Stimulated activated naive CD4-positive, alpha-beta T cell (primary cell): ENCODE data around the gene NTRK3.

ENCODE experiments used
- DNase-seq, 6 experiments: peaks; one replicate each; lab custom pipeline; 2025; lab: John Stamatoyannopoulos, UW

Gene NTRK3

GRCh38 chr15:87985451-87985850, 271.1 kb downstream of the NTRK3 start:
- no peak for DNase-seq

DNA sequence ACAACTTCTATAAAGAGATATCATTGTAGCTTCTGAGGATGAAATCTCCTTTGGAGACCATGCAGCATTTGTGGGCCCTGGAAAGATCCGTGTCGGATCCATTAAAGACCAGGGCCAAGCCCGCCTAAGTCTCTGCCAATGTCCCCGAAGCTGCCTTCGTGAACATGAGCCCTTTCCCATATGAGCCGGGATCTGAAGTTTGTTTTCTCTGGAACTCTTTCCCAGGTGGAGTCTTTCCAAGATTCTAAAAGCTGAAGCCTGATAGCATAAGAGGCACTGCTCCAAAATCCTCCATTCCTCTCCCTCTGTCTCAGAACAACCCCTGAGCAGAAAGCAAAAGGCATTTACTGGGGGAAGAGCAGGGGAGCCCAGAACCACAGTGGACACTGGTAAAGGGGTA, 274.6 kb downstream of the NTRK3 start:
- DNase-seq = no peak

DNA sequence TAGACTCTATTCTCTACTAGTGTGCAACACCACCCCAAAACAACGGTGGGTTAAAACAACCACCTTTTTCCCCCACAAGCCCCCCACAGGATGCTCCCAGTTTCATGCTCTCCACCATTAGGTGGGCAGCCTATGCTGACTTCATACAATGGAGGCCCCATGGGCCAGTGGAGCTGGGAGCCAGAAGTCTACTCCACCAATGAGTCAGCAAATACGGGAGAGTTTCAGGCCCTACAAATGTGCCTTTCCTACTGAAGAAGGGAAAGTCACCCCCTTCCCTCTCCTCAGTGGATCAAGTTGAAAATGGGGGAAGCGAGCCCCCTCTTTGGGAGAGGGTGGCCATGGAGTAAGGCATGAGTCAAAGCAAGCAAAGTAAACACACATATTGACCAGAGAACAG, 278.6 kb downstream of the NTRK3 start:
- no peak for DNase-seq

DNA sequence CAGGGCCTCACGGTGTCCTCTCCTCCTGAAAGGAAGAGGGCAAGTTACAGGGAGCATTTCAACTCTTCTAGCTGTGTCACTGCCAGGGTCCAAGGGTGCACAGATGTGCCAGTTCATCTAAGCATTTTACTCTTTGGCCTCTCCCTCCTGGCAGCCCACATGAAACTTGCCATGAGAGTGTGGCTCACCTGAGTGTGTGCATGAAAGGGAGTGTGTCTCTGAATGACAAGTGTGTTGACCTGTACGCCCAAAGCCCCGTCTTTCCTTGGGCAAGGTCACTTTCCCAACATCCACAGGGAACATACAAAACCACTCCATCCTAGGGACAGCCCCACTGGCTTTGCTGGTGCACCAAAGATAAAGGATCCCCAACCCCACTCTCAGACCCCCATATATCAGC, 280.0 kb downstream of the NTRK3 start:
- DNase-seq = no peak

- DNase-seq = no peak
Observed at GRCh38 chr15:87973501-87974215, 282.9 kb downstream of the NTRK3 start.

DNA sequence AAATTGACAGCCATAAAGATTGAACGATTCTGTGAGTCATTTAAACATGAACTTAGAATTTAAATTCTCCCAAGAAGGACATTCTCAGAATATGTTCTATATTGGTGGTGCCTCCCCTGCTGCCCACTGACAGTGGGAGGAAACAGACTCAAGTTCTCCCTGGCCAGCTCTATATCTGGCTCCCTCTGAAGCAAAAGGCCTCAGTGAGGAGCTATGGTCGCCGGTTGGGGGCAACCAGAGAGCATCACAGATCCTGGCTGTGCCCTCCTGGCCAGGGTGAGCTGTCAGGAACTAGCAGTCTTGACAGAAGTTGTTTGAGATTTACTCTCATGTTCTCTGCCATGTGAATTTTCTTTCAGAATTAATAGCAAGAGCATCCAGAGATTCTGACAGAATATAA, 285.5 kb downstream of the NTRK3 start:
- DNase-seq = no peak

- DNase-seq = no peak
Observed at GRCh38 chr15:87967951-87968350, 288.6 kb downstream of the NTRK3 start.

DNA sequence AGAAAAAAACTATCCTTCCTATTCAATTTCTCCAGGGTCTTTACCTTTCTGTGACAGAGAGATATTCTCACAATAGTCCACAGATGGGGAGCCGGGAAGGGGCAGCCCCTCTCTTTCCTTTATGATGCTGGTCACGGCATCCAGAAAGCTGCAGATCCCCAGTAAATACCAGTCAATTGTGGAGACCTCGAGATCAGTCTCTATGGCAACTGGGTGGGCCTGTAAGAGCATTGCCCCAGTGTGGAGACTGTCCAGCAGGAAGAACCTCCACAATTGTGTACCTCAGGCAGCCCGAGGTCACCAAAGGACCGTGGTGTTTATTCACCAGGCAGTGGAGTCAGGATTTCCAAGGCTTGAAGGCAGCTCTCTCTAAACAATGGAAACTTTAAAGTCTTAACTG, 291.2 kb downstream of the NTRK3 start:
- DNase-seq = no peak

DNA sequence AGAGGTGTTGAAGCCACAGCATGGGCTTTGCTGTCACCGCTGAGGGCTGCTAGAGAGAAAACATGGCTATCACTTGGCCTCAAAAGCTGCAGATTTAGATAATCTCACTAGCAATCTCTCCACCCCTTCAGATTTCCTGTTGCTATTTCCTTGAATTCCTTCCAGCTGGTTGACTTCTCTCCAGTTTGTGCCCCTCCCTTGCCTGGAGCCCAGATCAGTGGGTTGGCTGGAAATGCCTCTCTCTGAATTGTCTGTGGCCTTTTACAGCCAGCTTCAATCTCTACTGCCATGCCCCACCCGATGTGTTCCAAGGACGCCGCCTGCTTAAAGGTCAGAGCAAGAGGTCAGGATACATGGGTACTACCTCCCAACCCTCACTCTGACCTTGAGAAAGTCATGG, 294.1 kb downstream of the NTRK3 start:
- DNase-seq = no peak

DNA sequence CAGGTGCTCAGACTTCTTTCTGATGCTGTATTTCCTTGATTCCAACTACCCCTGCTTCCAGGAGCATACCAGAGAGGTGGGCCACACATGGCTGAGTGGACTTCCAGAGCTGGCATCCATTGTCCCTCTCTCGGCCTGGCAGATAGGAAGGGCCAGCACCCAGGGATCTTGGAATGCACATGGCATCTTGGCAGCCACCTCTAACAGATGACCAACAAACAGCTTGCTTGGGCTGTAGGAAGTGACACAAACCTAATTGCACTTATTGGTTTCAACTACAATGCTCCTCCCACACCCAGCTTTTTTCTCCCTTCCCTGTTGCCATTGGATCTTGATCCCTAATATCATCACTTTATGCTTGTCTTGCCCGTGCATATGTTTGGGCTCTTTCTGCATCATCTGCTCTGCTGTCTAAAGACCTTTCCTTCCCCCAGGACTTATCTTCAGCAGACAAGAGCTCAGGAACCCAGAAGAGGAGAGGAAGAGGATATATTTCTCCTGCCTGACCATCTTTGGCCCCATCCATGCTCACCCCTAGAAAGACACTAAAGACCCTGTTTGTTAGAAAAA, 294.6 kb downstream of the NTRK3 start:
- no peak for DNase-seq

- DNase-seq = no peak
Observed at GRCh38 chr15:87959662-87960061, 296.9 kb downstream of the NTRK3 start.

DNA sequence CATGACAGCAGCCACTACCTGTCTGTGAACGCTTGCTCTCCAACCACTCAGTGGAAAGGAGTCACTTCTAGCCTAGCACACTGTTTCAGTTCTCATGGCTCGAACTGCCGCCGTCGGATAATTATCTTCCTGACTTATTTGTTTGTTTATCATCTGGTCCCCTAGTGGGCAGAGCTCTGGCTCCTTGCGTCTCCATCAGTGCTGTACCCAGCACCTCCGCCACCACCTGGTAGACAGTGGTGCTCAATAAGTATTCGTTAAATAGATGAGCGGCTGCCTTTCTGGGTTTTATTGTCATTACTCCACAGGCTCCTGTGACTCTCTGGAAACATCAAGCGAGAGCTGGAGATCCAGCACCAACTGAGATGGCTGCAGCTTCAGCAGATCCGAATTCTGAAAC, 297.5 kb downstream of the NTRK3 start:
- DNase-seq = no peak

- DNase-seq = no peak
Observed at GRCh38 chr15:87955284-87955909, 301.1 kb downstream of the NTRK3 start.

DNA sequence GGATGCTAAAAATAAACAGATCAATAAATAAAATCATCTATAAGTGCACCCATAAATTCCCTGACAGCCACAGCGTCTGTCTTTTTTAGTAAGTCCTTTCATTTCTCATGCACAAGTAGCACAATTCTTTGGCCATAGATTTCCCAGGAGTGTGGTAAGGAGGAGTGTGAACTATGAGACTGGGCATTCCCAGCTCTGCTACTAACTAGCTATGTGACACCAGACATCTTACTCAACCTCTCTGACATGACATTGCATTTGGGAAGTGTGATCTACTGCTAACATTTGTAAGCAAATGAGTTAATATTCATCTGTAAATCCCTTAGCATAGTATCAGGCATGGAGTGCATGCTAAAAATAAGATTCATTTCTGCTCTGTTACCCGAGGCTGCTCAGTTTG, 301.7 kb downstream of the NTRK3 start:
- DNase-seq = no peak

- DNase-seq = no peak
Observed at GRCh38 chr15:87952736-87953287, 303.7 kb downstream of the NTRK3 start.

DNA sequence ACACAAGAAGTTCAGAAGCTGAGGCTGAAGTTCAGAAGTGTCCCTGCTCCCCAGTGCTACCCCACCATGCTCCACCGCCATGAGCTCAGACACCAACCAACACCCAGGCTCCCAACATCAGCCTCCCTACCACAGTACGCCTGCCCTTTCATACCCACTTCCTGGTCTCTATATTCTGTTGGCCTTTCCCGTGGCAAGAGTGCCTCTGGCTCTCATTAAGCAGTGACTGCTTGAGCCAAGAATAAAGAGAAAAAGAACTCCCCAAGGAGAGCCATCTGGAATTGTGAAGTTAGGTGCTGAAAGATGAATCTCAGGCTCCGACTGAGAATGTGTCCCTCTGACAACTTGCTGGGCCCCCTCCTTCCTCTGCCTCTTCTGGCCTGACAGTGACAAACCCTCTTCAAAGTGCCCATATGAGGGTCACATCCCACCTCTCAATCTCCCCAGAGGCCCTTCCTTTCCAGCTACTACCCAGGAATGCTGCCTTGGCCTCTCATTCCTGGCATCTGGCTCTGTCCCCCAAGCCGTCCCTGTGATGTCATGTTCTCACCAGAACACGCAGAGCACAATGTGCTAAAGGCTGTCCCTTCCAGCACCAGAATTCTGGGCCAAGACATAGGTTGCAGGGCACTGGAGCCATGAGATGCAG, 306.8 kb downstream of the NTRK3 start:
- DNase-seq = no peak

DNA sequence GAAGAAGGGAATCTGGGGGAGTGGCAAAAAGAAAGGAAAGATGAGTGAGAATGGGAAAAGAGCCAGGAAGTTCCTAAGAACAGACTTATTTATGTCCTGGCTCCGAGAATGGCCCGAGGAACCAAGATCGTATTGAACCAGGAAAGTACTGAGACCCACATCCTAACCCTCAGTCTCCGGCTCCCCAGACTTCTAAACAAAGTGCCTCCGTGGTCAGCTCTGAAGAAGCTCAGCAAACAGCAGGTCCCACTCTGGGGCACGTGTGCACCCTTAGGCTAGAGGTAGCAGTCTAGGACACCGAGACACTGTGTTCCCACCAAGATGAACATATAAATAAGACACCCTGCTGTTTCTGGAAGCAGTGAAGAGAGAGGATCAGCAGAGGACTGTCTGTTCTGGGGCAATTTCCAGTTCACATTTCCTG, 307.4 kb downstream of the NTRK3 start:
- no peak for DNase-seq

- no peak for DNase-seq
Observed at GRCh38 chr15:87947560-87947959, 309.0 kb downstream of the NTRK3 start.

DNA sequence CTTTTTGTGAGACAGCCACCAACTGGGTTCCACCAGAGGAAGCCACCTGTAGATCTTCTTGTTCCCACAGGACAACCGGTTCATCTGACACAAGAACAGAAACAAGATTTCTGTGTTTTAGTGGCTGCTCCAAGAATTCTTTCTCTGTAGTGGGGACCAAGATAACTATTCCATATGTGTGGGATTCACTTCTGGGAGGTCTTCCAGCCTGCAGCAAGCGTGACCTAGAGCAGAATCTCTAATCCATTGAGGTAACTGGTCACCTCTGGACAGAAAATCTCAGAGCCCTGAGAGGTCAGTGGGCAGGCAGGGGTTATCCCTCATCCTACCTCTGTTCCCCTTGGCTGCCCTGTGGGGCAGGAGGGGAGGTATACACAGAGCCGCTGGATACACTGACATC, 311.3 kb downstream of the NTRK3 start:
- DNase-seq = no peak

DNA sequence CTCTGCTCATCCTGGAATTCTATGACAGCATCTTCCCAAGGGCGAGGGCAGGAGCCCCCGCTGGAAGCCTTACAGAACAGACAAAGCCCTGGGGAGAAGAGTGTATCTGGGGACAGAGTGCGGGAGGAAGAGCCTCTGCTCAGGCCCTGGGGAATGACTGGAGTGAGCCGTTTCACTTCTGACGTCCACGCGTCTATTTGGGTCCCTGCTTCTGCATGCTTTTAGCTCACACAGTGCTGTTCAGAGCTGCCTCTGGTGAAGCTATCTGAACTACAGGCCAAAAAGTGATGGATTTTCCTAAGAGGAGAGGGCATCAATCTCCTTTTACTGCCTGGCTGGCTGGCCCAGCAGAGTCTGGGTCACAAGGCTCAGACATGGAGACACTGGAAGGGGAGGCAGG, 311.8 kb downstream of the NTRK3 start:
- DNase-seq = no peak

GRCh38 chr15:87944050-87944449, 312.5 kb downstream of the NTRK3 start:
- DNase-seq = no peak

- no peak for DNase-seq
Observed at GRCh38 chr15:87943626-87944025, 312.9 kb downstream of the NTRK3 start.

DNA sequence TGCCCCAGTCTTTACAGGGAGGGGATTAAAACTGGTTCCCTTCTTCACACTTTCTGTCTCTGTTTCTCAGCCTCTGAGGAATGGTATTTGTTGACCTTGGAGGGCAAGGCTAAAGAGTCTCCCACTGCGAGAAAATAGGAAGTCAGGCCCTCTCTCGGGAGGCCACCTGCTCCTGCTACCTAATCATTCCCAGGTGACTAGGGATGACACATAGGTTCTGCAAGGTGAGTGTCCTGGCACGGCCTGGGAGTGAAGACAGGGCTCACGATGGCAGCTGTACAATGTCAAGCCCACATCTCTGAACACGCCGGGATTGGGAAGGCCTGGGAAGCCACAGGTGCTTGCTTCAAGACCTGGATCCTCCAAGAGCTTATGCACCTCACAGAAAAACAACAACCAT, 314.2 kb downstream of the NTRK3 start:
- no peak for DNase-seq
